WTC11 (cell line): ENCODE data around the gene OPRM1. TPM values are rescaled to one million over a fixed set of nuclear protein-coding genes. Genes with fewer than 3 reads are reported as not detected.
A peak's percentile ranks its signal among the peaks of the same experiment; 100 is the strongest.

ENCODE experiments used
- ATAC-seq: fragments of 200-7000 bp; cut with Tn5 transposase; 2 replicates; pipeline ENCODE4 v1.10.0; 2021; ENCODE audit warnings: mild to moderate bottlenecking, moderate library complexity
- CTCF ChIA-PET: fragments of 300-600 bp; sonication (Branson Sonifier 250); formaldehyde crosslinking; loops from one replicate; lab custom pipeline; 2021; ENCODE audit warnings: antibody characterized with exemption; lab: Charles Lee
- POLR2A ChIA-PET: fragments of 350-600 bp; sonication (Branson Sonifier 250); formaldehyde crosslinking; loops from one replicate; lab custom pipeline; 2021; ENCODE audit warnings: antibody characterized with exemption; lab: Charles Lee
- DNase-seq: peaks from one replicate; pipeline ENCODE4 v3.0.0; 2021; ENCODE audit warnings: low spot score
- H3K27ac Mint-ChIP-seq: 2 replicates; pipeline ENCODE4 v1.8.0; 2021; ENCODE audit warnings: mixed read lengths
- H3K27me3 Mint-ChIP-seq: 2 replicates; pipeline ENCODE4 v1.8.0; 2021; ENCODE audit warnings: low read depth, mild to moderate bottlenecking, moderate library complexity, mixed read lengths
- H3K36me3 Mint-ChIP-seq: 2 replicates; pipeline ENCODE4 v1.8.0; 2021; ENCODE audit warnings: mixed read lengths
- H3K4me1 Mint-ChIP-seq: 2 replicates; pipeline ENCODE4 v1.8.0; 2022; ENCODE audit warnings: mixed read lengths
- H3K4me3 Mint-ChIP-seq: 2 replicates; pipeline ENCODE4 v1.8.0; 2021; ENCODE audit warnings: mild to moderate bottlenecking, moderate library complexity, mixed read lengths
- H3K9me3 Mint-ChIP-seq: 2 replicates; pipeline ENCODE4 v1.8.0; 2021; ENCODE audit warnings: mixed read lengths
- ATF1 ChIP-seq: sonication (generic); formaldehyde crosslinking; IDR thresholded peaks from 2 replicates; pipeline ENCODE4 v1.8.1; 2023; ENCODE audit warnings: mild to moderate bottlenecking, moderate library complexity, missing genetic modification reagents
- ATF2 ChIP-seq: sonication (generic); formaldehyde crosslinking; IDR thresholded peaks from 2 replicates; pipeline ENCODE4 v1.8.1; 2022; ENCODE audit warnings: low read depth, missing genetic modification reagents, borderline replicate concordance
- CBFB ChIP-seq: sonication (generic); formaldehyde crosslinking; IDR thresholded peaks from 2 replicates; pipeline ENCODE4 v1.8.1; 2022; ENCODE audit warnings: mild to moderate bottlenecking, low read depth, missing genetic modification reagents
- CDX4 ChIP-seq: fragments of 250-450 bp; sonication (Bioruptor Pico); IDR thresholded peaks from 2 replicates; pipeline ENCODE4 v1.9.0; 2021; ENCODE audit warnings: moderate library complexity, mild to moderate bottlenecking, inconsistent platforms, borderline replicate concordance
- ELF4 ChIP-seq: sonication (generic); formaldehyde crosslinking; IDR thresholded peaks from 2 replicates; pipeline ENCODE4 v1.8.1; 2022; ENCODE audit warnings: low read depth, mild to moderate bottlenecking, moderate library complexity, missing genetic modification reagents
- EMX1 ChIP-seq: fragments of 250-450 bp; sonication (Bioruptor Pico); IDR thresholded peaks from 2 replicates; pipeline ENCODE4 v1.8.0; 2021; ENCODE audit warnings: mild to moderate bottlenecking
- ETV6 ChIP-seq: sonication (generic); formaldehyde crosslinking; IDR thresholded peaks from 2 replicates; pipeline ENCODE4 v1.8.1; 2022; ENCODE audit warnings: mild to moderate bottlenecking, missing genetic modification reagents
- GRHL2 ChIP-seq: fragments of 250-450 bp; sonication (Bioruptor Pico); IDR thresholded peaks from 2 replicates; pipeline ENCODE4 v1.8.0; 2022; ENCODE audit warnings: mild to moderate bottlenecking, moderate library complexity; ENCODE audit not compliant: insufficient replicate concordance, severe bottlenecking
- GTF2I ChIP-seq: fragments of 250-450 bp; sonication (Bioruptor Pico); conservative IDR thresholded peaks from 2 replicates; pipeline ENCODE4 v1.4.0; 2021; ENCODE audit warnings: mild to moderate bottlenecking
- MXD4 ChIP-seq: fragments of 250-450 bp; sonication (Bioruptor Pico); IDR thresholded peaks from 2 replicates; pipeline ENCODE4 v1.8.0; 2021; ENCODE audit warnings: mild to moderate bottlenecking, moderate library complexity, borderline replicate concordance
- NFATC4 ChIP-seq: fragments of 250-450 bp; sonication (Bioruptor Pico); IDR thresholded peaks from 2 replicates; pipeline ENCODE4 v1.9.0; 2021; ENCODE audit warnings: mild to moderate bottlenecking
- NR1H2 ChIP-seq: sonication (generic); formaldehyde crosslinking; IDR thresholded peaks from 2 replicates; pipeline ENCODE4 v1.9.0; 2021; ENCODE audit warnings: mild to moderate bottlenecking, moderate library complexity, missing genetic modification reagents
- NR2C2 ChIP-seq: sonication (generic); formaldehyde crosslinking; IDR thresholded peaks from 2 replicates; pipeline ENCODE4 v1.8.0; 2022; ENCODE audit warnings: mild to moderate bottlenecking, missing genetic modification reagents
- SMAD4 ChIP-seq: sonication (generic); formaldehyde crosslinking; IDR thresholded peaks from 2 replicates; pipeline ENCODE4 v1.8.0; 2022; ENCODE audit warnings: mild to moderate bottlenecking, missing genetic modification reagents
- SOX15 ChIP-seq: fragments of 250-450 bp; sonication (Bioruptor Pico); IDR thresholded peaks from 2 replicates; pipeline ENCODE4 v1.9.0; 2021; ENCODE audit warnings: mild to moderate bottlenecking
- TCF7 ChIP-seq: sonication (generic); formaldehyde crosslinking; IDR thresholded peaks from 2 replicates; pipeline ENCODE4 v1.8.0; 2022; ENCODE audit warnings: mild to moderate bottlenecking, low read depth, missing genetic modification reagents, moderate library complexity
- USF2 ChIP-seq: sonication (generic); formaldehyde crosslinking; IDR thresholded peaks from 2 replicates; pipeline ENCODE4 v1.8.1; 2023; ENCODE audit warnings: mild to moderate bottlenecking, missing genetic modification reagents, moderate library complexity
- ZBTB21 ChIP-seq: sonication (generic); formaldehyde crosslinking; IDR thresholded peaks from 2 replicates; pipeline ENCODE4 v1.8.1; 2023; ENCODE audit warnings: mild to moderate bottlenecking, missing genetic modification reagents, borderline replicate concordance
- ZBTB43 ChIP-seq: sonication (generic); formaldehyde crosslinking; IDR thresholded peaks from 2 replicates; pipeline ENCODE4 v1.8.1; 2023; ENCODE audit warnings: mild to moderate bottlenecking, missing genetic modification reagents
- ZNF219 ChIP-seq: sonication (generic); formaldehyde crosslinking; IDR thresholded peaks from 2 replicates; pipeline ENCODE4 v1.8.0; 2023; ENCODE audit warnings: missing genetic modification reagents, mild to moderate bottlenecking, borderline replicate concordance
- ZNF232 ChIP-seq: sonication (generic); formaldehyde crosslinking; IDR thresholded peaks from 2 replicates; pipeline ENCODE4 v1.8.0; 2022; ENCODE audit warnings: mild to moderate bottlenecking, missing genetic modification reagents
- ZNF317 ChIP-seq: sonication (generic); formaldehyde crosslinking; IDR thresholded peaks from 2 replicates; pipeline ENCODE4 v1.8.1; 2023; ENCODE audit warnings: low read depth, mild to moderate bottlenecking, moderate library complexity, missing genetic modification reagents, borderline replicate concordance
- ZNF396 ChIP-seq: fragments of 250-450 bp; sonication (Bioruptor Pico); IDR thresholded peaks from 2 replicates; pipeline ENCODE4 v1.8.0; 2021; ENCODE audit warnings: mild to moderate bottlenecking, moderate library complexity, borderline replicate concordance
- ZNF423 ChIP-seq: fragments of 250-450 bp; sonication (Bioruptor Pico); IDR thresholded peaks from 2 replicates; pipeline ENCODE4 v2.1.2; 2022; ENCODE audit warnings: mild to moderate bottlenecking, moderate library complexity
- total RNA-seq: library from RNA; stranded (reverse); gene quantifications from 3 replicates; pipeline ENCODE4 v1.2.3, GENCODE V29; 2021
- TF ChIP-seq, protein P1 (sequence below): sonication (generic); formaldehyde crosslinking; IDR thresholded peaks from 2 replicates; pipeline ENCODE4 v1.8.0; 2022; ENCODE audit warnings: mild to moderate bottlenecking, missing genetic modification reagents

Gene OPRM1
- total RNA-seq, 1 experiment from 2014 or later = not detected

- ChIA-PET POLR2A (no interaction called here), CTCF (no interaction called here)
- ATAC-seq (no peak), DNase-seq (no peak)
- H3K4me3 Mint-ChIP-seq = no peak overlapping the region
- no peaks in the 10 kb centered on the region for H3K36me3 Mint-ChIP-seq
- 0 out of 2 replicates have a peak overlapping the region, but pooled peaks have one; percentile 78 for H3K27ac Mint-ChIP-seq
- H3K9me3 Mint-ChIP-seq = no peaks in the 10 kb centered on the region
- peaks cover 67% of the 10 kb centered on the region for H3K4me1 Mint-ChIP-seq
- no peaks in the 10 kb centered on the region; the same call in 1 of the 2 replicates for H3K27me3 Mint-ChIP-seq
- no peak for TF ChIP-seq ZNF317 (CRISPR knock-in tag)
Measured at GRCh38 chr6:154245506-154245905, 206.5 kb downstream of the OPRM1 start.

DNA sequence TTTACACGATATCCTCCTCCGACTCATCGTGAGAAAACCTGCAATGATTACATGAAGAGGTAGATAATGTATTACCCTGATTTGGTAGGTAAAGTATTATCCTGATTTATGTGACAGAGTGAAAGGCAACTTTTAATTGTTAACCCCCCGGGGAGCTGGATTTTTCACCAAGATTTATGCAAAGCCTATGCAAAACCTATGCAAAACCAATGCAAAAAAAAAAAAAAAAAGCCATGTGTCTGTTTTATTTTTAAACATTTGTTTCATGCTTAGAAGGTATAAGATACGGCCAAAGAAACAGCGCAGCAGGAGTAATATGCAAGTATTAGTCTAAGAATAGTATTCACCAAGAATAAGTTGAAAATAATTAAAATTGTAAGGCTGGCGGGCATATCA lies 207.7 kb downstream of the OPRM1 start:
- ChIA-PET POLR2A (no interaction called here), CTCF (no interaction called here)
- H3K9me3 Mint-ChIP-seq = no peaks in the 10 kb centered on the region
- peaks cover 65% of the 10 kb centered on the region for H3K4me1 Mint-ChIP-seq
- peak overlapping the region; percentile 89 for H3K27ac Mint-ChIP-seq
- H3K36me3 Mint-ChIP-seq = no peaks in the 10 kb centered on the region
- H3K27me3 Mint-ChIP-seq = no peaks in the 10 kb centered on the region; the same call in 1 of the 2 replicates
- TF ChIP-seq ZNF219 (CRISPR knock-in tag) (no peak), NR1H2 (CRISPR knock-in tag) (no peak), ELF4 (CRISPR knock-in tag) (no peak), ZNF232 (CRISPR knock-in tag) (no peak), GTF2I (CRISPR knock-in tag) (no peak), CDX4 (no peak), ZBTB43 (CRISPR knock-in tag) (no peak), ZNF396 (CRISPR knock-in tag) (no peak), NFATC4 (no peak), SMAD4 (no peak), ATF2 (CRISPR knock-in tag) (no peak), ZBTB21 (CRISPR knock-in tag) (no peak), EMX1 (CRISPR knock-in tag) (no peak)
- no peak for DNase-seq
- H3K4me3 Mint-ChIP-seq = peak overlapping the region; percentile 69
- no peak for ATAC-seq

- no peaks in the 10 kb centered on the region for H3K36me3 Mint-ChIP-seq
- CTCF ChIA-PET = no interaction called here
- H3K4me3 Mint-ChIP-seq = peak overlapping the region; percentile 69
- POLR2A ChIA-PET = no interaction called here
- no peaks in the 10 kb centered on the region; the same call in 1 of the 2 replicates for H3K27me3 Mint-ChIP-seq
- H3K27ac Mint-ChIP-seq = peak overlapping the region; percentile 98
- ATAC-seq = peak; percentile 59
- H3K4me1 Mint-ChIP-seq = peaks cover 65% of the 10 kb centered on the region
- no peak for DNase-seq
- H3K9me3 Mint-ChIP-seq = no peaks in the 10 kb centered on the region
- TF ChIP-seq ZNF232 (CRISPR knock-in tag) = no peak
- TF ChIP-seq TCF7 = no peak
- TF ChIP-seq NR2C2 = no peak
- no peak for TF ChIP-seq ATF1 (CRISPR knock-in tag)
- TF ChIP-seq ETV6 (CRISPR knock-in tag) = no peak
- no peak for TF ChIP-seq MXD4 (CRISPR knock-in tag)
- TF ChIP-seq, protein P1, sequence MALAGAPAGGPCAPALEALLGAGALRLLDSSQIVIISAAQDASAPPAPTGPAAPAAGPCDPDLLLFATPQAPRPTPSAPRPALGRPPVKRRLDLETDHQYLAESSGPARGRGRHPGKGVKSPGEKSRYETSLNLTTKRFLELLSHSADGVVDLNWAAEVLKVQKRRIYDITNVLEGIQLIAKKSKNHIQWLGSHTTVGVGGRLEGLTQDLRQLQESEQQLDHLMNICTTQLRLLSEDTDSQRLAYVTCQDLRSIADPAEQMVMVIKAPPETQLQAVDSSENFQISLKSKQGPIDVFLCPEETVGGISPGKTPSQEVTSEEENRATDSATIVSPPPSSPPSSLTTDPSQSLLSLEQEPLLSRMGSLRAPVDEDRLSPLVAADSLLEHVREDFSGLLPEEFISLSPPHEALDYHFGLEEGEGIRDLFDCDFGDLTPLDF = no peak
- no peak for TF ChIP-seq ZNF317 (CRISPR knock-in tag)
- TF ChIP-seq GRHL2 (CRISPR knock-in tag) = no peak
- no peak for TF ChIP-seq SOX15
- no peak for TF ChIP-seq CBFB (CRISPR knock-in tag)
- TF ChIP-seq ZNF423 (CRISPR knock-in tag) = no peak
- TF ChIP-seq USF2 (CRISPR knock-in tag) = no peak
Measured at GRCh38 chr6:154247119-154247861, 208.2 kb downstream of the OPRM1 start.
